SU-DHL-6 (cell line): Measurements from ENCODE around the gene UMODL1.
"Not testable (repeated sequence)": the region's sequence is repeated elsewhere in the genome, so short reads cannot be mapped to it uniquely, and the experiment has no call there.

Source experiments
- H2AFZ ChIP-seq: fragments of 200-600 bp; sonication (generic); 2 replicates; pipeline ENCODE4 v1.6.1; 2014; ENCODE audit warnings: low read depth, mild to moderate bottlenecking, moderate library complexity, mixed read lengths, antibody characterized with exemption, low read length; ENCODE audit not compliant: severe bottlenecking
- H3F3A ChIP-seq: fragments of 200-600 bp; shearing (Covaris generic); 2 replicates; pipeline ENCODE4 v1.6.0; 2016; ENCODE audit warnings: antibody characterized with exemption, mild to moderate bottlenecking; ENCODE audit not compliant: insufficient read depth
- H3K27ac ChIP-seq: fragments of 200-600 bp; sonication (generic); 2 replicates; pipeline ENCODE4 v1.5.1; 2016; ENCODE audit warnings: low read depth, mild to moderate bottlenecking, low read length, moderate library complexity, mixed read lengths
- H3K27me3 ChIP-seq: fragments of 200-600 bp; sonication (generic), shearing (Covaris generic); 2 replicates; pipeline ENCODE4 v1.6.0; 2014; ENCODE audit warnings: mild to moderate bottlenecking, low read length
- H3K36me3 ChIP-seq: fragments of 200-600 bp; sonication (generic); 2 replicates; pipeline ENCODE4 v1.6.1; 2014; ENCODE audit warnings: mild to moderate bottlenecking, low read length, mixed read lengths
- H3K4me2 ChIP-seq: fragments of 300-600, 200-600 bp; shearing (Covaris generic), sonication (generic); 2 replicates; pipeline ENCODE4 v1.6.0; 2014; ENCODE audit warnings: low read length, low read depth, mild to moderate bottlenecking; ENCODE audit not compliant: poor library complexity, severe bottlenecking
- H3K4me3 ChIP-seq: fragments of 200-600 bp; sonication (generic); 2 replicates; pipeline ENCODE4 v1.5.1; 2014; ENCODE audit warnings: antibody characterized with exemption, low read length, mild to moderate bottlenecking, mixed read lengths; ENCODE audit not compliant: insufficient read depth, poor library complexity, severe bottlenecking
- H3K79me2 ChIP-seq: fragments of 200-600 bp; sonication (generic); 2 replicates; pipeline ENCODE4 v1.6.1; 2014; ENCODE audit warnings: mild to moderate bottlenecking, low read length, moderate library complexity; ENCODE audit not compliant: insufficient read depth
- H3K9ac ChIP-seq: fragments of 200-600 bp; sonication (generic); 2 replicates; pipeline ENCODE4 v1.7.0; 2014; ENCODE audit warnings: mild to moderate bottlenecking, low read length
- H3K9me2 ChIP-seq: fragments of 200-600 bp; sonication (generic); replicated peaks from 2 replicates; pipeline ENCODE4 v1.6.1; 2014; ENCODE audit warnings: low read length; ENCODE audit not compliant: insufficient read depth
- H3K9me3 ChIP-seq: fragments of 200-600 bp; sonication (generic); 2 replicates; pipeline ENCODE4 v1.6.1; 2014; ENCODE audit warnings: low read length, mixed read lengths; ENCODE audit not compliant: insufficient read depth
- H4K20me1 ChIP-seq: fragments of 200-600 bp; sonication (generic); 2 replicates; pipeline ENCODE4 v1.6.1; 2014; ENCODE audit warnings: low read depth, mild to moderate bottlenecking, antibody characterized with exemption, low read length, moderate library complexity, mixed read lengths
- EZH2phosphoT487 ChIP-seq: fragments of 200-600 bp; sonication (generic), shearing (Covaris generic); conservative IDR thresholded peaks from 2 replicates; pipeline ENCODE4 v1.6.1; 2018; ENCODE audit warnings: mild to moderate bottlenecking, antibody characterized with exemption, low read length, moderate library complexity, mixed read lengths
- TF ChIP-seq, protein P1 (sequence below): fragments of 200-600 bp; sonication (generic); IDR thresholded peaks from one replicate; pipeline ENCODE4 v1.5.1; 2017; ENCODE audit warnings: antibody characterized with exemption, mild to moderate bottlenecking, low read length, moderate library complexity; ENCODE audit not compliant: insufficient read depth, poor library complexity, severe bottlenecking

UMODL1 gene

DNA sequence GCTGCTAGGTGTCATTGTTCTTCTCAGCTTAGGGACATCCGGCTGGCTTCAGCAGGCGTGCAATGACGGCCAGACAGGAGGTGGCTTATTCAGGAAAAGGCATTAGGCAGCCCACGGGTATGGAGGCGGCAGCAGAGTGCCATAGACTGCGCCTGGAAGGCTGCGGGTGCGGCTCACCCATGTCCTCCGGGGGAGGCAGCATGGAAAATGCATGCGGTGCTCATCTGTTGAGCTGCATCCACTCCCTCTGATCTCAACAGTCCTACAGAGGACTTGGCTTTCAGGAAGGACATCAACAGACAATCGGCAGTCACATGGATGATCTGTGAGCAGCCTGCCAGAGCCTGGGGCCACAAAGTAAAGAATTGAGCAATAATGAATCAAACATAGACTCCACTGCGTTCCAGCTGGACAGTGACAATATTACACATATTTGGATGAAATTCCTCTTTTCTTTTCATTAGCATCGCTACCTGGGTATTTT, 42.9 kb downstream of the UMODL1 start:
- no peak overlapping the region for H3K27ac ChIP-seq
- H3K9ac ChIP-seq = no peak overlapping the region
- H3K36me3 ChIP-seq = no peaks in the 10 kb centered on the region
- no peaks in the 10 kb centered on the region for H3K27me3 ChIP-seq
- no peak overlapping the region for H3K4me2 ChIP-seq
- H3K9me3 ChIP-seq = no peaks in the 10 kb centered on the region
- no peaks in the 10 kb centered on the region for H3F3A ChIP-seq
- TF ChIP-seq, protein P1, sequence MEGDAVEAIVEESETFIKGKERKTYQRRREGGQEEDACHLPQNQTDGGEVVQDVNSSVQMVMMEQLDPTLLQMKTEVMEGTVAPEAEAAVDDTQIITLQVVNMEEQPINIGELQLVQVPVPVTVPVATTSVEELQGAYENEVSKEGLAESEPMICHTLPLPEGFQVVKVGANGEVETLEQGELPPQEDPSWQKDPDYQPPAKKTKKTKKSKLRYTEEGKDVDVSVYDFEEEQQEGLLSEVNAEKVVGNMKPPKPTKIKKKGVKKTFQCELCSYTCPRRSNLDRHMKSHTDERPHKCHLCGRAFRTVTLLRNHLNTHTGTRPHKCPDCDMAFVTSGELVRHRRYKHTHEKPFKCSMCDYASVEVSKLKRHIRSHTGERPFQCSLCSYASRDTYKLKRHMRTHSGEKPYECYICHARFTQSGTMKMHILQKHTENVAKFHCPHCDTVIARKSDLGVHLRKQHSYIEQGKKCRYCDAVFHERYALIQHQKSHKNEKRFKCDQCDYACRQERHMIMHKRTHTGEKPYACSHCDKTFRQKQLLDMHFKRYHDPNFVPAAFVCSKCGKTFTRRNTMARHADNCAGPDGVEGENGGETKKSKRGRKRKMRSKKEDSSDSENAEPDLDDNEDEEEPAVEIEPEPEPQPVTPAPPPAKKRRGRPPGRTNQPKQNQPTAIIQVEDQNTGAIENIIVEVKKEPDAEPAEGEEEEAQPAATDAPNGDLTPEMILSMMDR = no peak
- TF ChIP-seq EZH2phosphoT487 = no peak
- H2AFZ ChIP-seq = no peak overlapping the region
- H3K9me2 ChIP-seq = no peaks in the 10 kb centered on the region
- no peaks in the 10 kb centered on the region for H4K20me1 ChIP-seq
- no peak overlapping the region for H3K4me3 ChIP-seq
- H3K79me2 ChIP-seq = no peaks in the 10 kb centered on the region

DNA sequence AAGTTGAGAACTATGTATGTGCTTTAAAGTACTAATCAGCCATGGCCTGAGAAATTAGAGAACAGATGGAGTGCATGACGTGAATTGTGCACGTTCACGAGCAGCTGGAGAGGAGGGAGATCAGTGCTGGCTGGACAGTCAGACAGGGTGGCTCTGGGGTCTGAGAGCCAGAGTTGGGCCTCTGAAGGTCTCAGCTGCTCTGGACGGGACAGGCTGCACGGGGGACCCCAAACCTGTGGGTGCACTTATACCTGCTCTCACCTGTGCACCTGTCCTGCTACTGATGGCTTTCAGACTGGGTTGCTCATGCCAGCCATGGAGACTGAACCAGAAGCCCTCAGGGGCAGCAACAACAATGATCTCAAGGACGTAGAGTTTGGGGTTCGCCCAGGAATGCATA, 43.5 kb downstream of the UMODL1 start:
- TF ChIP-seq, protein P1 = no peak
- TF ChIP-seq EZH2phosphoT487 = no peak
- H3K27ac ChIP-seq = no peak overlapping the region
- no peaks in the 10 kb centered on the region for H3K9me2 ChIP-seq
- no peak overlapping the region for H3K4me3 ChIP-seq
- no peak overlapping the region for H2AFZ ChIP-seq
- no peak overlapping the region for H3K4me2 ChIP-seq
- H4K20me1 ChIP-seq = no peaks in the 10 kb centered on the region
- H3K27me3 ChIP-seq = no peaks in the 10 kb centered on the region
- H3K9me3 ChIP-seq = no peaks in the 10 kb centered on the region
- H3K79me2 ChIP-seq = no peaks in the 10 kb centered on the region
- no peaks in the 10 kb centered on the region for H3F3A ChIP-seq
- no peak overlapping the region for H3K9ac ChIP-seq
- H3K36me3 ChIP-seq = no peaks in the 10 kb centered on the region

DNA sequence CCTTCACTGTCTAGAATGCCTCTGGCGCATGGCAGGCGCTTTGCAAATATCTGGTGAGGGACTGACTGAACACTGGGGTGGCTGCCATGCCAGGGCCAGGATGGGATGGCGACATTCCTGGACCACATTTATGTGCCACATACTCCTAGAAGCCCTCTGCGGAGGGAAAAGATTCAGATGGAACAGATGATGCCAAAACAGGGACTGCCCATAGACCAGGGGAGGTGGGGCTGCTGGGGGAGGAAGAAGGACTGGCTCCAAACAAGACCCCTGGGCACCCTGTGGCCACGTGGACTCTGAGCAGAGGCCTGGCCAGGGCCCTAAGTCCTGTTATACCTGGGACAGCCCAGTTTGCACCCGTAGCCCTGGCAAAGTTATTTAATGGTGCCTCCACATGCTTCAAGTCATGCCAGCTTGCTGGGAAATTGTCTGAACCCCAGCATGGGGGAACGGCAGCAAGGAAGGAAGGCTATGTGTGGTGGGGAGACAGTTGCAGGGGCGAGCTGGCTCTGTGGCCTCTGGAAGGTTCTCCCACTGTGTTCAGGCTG, 44.1 kb downstream of the UMODL1 start:
- Histone ChIP-seq H3K4me2 (no peak overlapping the region), H4K20me1 (no peaks in the 10 kb centered on the region), H3K9ac (no peak overlapping the region), H3K79me2 (no peaks in the 10 kb centered on the region), H3K36me3 (no peaks in the 10 kb centered on the region), H3K27me3 (no peaks in the 10 kb centered on the region), H3K9me3 (no peaks in the 10 kb centered on the region), H3F3A (no peaks in the 10 kb centered on the region), H3K9me2 (no peaks in the 10 kb centered on the region), H3K27ac (no peak overlapping the region), H3K4me3 (no peak overlapping the region), H2AFZ (no peak overlapping the region)
- TF ChIP-seq, protein P1 = no peak

DNA sequence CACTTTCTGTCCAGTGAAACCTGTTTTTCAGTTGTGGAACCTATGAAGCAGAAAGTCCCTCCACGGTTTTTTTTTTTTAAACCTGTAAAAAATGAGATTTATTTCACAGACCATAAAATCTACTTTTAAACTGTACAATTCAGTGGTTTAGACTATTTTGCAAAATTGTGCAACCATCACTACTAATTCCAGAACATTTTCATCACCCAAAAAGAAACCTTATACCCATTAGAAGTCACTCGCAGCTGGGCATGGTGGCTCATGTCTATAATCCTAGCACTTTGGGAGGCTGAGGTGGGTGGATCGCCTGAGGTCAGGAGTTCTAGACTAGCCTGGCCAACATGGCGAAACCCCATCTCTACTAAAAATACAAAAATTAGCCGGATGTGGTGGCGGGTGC, 45.4 kb downstream of the UMODL1 start:
- H3K9ac ChIP-seq, H2AFZ ChIP-seq, H3K9me3 ChIP-seq, H4K20me1 ChIP-seq, H3K36me3 ChIP-seq, H3F3A ChIP-seq, H3K79me2 ChIP-seq, H3K4me3 ChIP-seq, H3K4me2 ChIP-seq, H3K27me3 ChIP-seq, H3K27ac ChIP-seq, H3K9me2 ChIP-seq: not testable (repeated sequence)
